T-helper 2 cell (primary cell): Measurements from ENCODE around the gene STK40.

Experiments used
- DNase-seq, 5 experiments: peaks; one replicate each; pipeline versions ENCODE4 v3.0.0 to v3.0.0-alpha.2; 2012 to 2022

STK40 gene

DNA sequence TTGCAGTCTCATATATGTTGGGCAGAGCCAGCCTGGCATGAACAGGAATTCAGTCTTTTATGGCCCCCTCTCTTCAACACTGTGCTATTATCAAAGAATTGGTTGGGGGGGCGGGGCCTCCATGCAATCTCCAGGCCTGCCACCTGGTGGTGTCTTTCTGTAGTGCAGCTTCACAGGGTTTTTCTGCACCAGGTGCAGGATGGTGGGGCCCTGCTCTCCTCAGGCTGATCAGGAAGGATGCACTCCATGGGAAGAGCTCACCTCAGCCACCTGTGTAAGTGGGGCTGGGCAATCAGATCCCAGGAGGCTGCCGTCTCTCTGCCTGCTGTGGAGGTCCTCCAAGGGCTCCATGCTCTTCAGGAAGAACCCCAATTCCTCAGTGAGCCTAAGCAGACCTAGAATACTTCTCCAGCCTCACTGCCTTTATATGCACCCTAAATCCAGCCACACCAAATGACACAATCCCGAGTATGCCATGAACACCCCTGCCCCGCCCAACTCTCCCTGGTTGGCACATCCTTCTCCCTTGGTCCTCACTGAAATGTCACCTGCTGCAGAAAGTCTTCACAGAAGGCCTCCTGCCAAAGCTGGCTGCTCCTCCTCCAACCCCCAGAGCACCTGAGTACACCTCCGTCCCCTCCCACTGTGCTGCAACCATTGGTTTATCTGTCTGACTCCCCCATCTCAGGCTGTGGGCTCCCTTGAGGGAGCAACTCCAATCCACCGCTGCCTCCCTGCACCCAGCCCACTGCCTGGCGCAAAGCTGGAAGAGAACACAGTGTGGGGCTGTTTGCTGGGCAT lies 16.5 kb downstream of the STK40 start:
- DNase-seq: peak; percentile 59 to 81 (median 75)

DNA sequence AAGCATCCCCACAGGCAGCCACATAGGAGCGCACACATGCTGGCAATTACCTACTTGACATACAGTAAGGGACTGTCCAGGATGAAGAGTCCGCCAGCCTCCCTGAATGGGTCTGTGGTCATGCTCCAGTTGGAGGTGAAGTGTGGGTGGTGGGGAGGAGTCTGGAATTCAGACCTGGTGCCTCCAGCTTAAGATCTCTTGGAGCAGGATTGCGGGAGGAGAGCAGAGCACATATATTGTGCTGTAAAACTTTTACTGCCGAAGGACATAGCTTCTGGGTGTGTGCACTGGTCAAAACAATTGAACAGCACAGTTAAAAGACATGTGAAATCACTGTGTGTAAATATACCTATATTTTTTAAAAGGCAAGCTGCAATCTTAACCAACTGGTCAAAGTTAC lies 17.9 kb downstream of the STK40 start:
- DNase-seq: no peak

DNA sequence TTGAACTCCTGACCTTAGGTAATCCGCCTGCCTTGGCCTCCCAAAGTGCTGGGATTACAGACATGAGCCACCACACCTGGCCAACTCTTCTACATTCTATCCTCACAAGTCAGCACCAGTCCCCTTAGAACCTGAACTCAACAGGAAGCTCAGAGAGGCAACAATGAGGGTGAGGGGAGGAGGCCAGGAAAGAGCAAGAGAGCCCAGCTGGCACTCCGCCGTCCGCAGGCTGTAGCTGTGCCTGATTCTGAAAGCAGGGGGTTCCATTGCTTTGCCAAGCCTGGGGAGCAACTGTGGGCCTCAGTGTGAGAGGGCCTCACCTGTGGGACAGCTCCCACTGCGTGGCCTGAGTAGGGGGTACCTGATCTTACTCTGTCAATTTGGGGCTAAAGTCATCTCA lies 18.7 kb downstream of the STK40 start:
- peak in 2 of 5 experiments; percentile 16 to 42 for DNase-seq

DNA sequence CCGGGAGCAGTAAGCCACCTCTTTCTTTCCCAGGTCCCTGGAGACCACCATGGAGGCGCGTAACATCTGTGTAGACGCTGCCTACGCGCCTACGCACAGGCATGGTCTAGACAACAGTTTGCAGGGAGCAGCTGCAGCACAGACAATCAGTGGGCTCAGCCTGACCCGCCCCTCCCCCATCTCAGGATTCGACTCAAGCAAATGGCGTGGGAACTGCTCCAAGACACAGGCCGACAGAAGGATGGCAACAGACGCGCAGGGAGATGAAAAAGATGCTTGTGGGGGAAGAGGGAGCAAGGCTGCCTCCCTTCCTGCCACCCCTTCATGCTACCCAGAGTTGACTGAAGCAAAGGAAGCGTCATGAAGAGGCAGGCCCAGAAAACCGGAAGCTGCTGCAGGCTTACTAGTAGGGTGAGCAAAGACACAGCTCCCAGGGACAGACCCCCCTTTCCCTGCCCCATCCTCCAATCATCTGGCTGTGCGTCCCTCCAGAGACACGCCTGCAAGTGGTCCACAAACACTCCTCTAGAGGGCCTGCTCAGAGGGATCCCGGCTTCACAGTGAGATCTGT lies 19.5 kb downstream of the STK40 start:
- DNase-seq: peak in 3 of 5 experiments; percentile 43 to 82 (median 51)

DNA sequence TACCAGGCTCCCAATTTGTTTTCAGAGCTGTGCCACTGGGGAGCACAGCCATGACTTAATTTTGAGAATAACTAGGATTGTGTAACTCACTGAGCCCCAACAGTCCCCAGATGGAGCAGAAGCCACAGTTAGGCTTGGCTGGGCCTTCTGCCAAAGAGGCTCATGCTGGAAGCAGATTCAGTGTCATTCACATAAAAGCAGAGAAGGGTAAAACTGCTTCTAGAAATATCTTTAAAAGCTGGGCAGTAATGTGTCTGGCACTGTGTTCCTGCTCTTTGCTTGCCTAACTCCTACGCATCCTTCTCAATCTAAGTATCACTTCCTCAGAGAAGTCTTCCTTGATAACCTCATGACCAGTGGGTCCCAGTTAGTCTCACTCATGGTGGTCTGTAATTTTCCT lies 20.3 kb downstream of the STK40 start:
- DNase-seq: no peak

DNA sequence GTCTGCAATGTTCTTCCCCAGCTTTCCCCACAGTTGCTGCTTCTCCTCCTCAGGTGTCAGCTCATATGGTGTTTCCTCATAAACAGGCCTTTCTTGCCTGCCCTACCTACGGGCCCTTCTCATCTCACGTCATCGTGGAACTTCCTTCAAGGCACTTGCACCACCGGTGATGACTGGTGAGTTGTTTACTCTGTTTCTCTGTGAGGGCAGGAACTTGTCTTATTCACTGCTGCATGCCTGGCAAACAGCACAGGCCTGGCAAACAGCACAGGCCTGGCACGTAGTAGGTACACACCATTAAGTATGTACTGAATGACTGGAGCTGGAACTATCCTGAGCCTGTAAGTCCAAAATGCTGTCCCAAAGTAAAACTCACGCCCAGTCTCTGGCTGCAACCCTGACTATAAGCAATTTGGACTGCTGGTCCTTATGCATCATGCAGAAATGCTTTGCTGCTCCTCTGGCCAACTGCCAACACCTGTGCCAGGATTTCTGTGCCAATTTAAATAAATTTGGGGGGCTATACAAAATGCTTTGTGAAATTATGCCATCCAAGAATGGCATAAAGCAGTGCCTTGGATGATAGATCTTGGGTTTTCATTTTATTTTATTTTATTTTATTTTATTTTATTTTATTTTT lies 25.7 kb downstream of the STK40 start:
- peak in 1 of 5 experiments; percentile 69 for DNase-seq

DNA sequence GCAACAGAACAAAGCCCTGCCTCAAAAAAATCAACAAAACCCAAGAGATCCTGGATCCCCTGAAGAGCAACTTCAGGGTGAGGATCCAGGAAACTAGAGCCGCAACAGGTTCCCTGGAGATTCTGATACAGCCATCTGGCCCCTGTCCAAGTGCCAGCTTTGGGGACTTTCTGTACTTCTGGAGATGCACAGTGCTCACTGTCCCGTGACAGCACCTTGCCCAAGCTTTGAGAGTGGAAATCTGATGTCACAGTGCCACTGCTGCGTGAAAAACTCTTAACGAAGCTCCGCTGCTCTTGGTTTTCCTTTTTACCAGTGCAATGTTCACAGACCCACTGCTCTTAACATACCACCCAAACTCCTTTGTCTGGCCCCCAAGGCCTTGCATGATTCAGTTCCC lies 26.3 kb downstream of the STK40 start:
- no peak for DNase-seq

DNA sequence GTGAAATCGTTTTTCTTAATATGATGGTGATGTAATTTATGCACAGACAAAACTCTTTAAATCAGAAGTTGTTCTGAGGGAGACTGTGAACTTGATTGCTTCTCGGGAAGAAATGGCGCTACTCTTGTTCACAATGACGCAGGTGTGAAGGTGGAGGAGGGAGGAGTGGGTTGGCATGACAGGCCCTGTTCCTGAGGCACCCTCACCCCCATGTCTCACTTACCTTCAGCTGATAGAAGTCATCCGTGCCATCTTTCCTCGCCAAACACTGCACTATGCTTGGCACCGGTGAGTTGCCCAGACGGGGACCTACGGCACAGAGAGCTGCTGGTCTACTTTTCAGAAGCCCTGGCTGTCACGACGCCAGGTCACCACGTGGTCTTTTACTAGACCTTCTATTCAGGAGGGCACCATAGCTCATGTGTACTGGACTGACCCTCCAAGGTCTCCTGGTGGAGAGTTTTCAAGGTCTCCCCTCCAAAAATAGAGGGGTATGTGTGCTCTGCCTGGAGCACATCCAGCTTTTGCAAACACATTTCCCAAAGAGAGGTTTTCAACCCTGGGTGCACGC lies 27.1 kb downstream of the STK40 start:
- DNase-seq: no peak

DNA sequence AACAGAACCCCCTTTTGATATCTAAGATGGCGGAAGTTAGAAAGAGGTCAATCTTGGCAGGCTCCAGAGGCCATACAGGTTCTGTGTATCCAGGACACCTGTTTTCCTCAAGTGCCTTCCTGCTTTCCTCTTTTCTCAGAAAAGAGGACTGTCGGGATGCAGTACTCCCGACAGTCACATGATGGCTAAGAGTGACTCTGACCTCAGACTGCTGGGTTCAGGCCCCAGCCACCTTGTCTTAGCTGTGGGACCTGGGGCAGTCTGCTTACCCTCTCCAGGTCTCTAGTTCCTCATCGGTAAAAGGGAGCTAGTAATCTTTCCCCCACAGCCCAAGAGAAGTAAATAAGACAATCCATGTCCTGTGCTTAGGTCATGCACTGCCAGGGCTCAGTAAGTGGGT lies 29.9 kb downstream of the STK40 start:
- no peak for DNase-seq

DNA sequence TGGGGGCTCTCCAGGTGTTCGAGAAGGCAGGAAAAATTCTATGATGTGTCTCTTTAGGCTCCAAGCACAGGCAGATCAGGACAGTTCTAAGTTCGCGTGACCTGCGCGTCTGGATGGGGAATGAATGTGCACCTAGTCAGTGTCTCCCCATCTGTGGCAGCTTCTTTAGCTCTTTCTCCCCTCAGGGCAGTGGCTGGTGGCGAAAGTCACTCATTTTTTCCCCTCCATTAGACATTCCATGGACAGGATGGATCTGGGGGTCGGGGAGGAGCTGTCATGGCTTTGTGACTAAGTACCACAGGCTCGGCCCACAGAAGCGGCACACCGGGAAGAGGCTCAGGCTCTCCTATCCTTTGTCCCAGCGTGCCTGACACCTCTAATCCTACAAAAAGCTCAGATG lies 31.2 kb downstream of the STK40 start:
- DNase-seq: no peak

DNA sequence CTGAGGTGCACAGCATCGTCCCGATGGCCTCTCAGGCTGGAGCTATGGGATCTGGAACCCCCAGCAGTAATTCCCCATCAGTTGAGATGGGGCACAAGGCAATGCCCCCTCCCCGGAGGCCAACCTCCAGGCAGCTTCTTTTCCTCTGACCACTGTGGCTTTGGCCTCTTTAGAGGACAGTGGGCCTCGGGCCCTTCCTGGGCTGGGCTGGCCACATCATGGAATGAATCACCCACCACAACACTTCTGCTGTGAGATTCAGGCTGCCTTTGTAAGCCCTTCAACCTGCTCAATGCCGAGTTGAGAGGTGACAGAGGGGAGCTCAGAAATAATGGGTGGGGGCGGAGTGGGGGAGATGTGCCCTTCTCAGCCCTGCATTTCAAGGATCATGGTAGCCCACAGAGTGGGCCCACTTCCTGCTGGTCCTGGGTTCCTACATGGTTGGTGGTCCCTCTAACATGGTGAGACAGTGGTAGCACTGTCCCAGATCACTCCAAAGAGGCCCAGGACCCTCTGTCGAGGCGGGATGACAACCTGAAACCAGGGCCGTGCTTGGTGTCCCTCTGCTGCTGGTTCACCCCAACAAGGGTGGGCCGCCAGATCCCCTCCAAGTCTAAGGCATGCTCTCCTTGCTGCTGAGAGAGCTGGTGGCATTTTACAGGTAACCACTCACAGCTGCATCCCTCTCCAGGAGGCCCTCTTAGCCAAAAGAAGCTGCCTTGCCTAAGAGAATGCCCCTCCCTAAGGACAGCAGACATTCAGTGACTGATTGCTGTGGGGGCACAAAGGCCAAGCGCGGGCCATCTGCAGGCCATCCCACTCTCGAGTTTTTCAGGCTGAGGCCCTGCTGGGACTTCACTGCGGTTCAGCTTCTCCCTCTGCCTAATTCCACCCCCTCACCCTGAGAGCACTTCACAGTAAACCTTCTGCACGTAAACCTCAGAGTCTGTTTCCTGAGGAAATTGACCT lies 32.5 kb downstream of the STK40 start:
- no peak for DNase-seq

DNA sequence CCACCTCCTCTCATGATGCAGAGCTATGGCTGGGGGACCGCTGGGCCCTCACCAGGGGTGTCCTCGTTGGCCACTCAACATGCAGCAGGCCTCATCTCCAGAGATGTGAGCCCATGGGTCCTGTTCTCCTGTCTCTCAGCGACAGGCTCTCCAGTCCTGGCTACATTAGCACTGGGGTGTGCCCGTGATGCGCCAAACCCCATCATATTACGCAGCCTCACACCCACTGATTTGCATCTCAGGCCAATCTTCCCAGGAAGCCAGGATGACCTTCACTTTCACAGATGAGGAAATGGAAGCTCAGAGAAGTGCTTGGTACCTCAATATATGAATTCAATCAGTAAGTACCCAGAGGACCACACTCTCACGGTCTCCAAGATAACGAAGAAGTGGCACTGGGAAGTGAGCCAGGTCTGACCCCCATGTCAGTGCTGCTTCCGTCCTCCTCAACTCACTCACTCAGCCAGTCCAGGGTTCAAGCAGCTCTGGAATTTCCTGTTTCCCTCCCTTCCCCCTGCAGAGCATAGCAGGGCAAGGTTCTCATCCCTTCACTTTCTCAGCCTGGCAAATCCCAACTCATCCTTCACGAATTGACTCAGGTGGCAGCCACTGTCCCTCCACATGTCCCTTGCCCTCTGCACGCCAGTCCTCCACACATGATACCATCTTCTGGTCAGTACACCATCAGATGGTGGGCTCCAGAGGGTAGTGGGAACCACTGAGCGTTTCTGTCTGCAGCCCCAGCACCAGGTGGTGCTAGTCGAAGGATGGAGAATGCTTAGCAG lies 33.4 kb downstream of the STK40 start:
- DNase-seq: no peak

DNA sequence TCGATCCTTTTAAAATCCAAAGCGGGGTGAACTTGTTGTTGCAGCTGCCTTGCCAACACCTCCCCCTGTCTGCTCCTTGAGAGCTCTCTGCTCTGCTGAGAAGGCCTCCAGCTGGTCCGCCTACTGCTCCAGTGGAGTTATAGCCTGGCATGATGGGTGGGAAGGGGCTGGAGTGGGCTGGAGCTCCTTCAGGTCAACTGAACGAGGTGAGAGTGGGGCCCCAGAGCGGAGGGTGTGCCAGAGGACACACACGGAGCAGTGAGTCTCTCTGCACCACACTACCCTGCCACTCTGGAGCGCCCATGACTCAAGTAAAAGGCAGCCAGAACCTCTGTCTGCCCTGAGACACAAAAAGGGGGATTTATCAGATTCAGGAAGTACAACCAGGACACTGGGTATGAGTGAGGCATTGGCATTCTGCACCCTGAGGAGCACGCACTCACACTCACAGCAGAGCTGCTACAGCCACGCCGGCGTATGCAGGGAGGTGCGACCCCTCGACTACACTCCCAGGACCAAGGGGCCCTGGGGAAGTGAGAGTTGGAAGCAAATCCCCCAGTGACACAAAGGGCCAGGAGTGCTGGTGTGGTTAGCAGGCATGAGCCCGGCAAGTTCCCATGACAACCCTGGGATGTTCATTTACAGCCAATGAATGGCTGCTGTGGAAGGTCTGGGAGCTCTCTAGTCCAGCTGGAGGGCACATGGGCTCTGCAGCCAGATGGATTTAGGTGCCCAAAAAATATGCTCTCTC lies 34.3 kb downstream of the STK40 start:
- no peak for DNase-seq

DNA sequence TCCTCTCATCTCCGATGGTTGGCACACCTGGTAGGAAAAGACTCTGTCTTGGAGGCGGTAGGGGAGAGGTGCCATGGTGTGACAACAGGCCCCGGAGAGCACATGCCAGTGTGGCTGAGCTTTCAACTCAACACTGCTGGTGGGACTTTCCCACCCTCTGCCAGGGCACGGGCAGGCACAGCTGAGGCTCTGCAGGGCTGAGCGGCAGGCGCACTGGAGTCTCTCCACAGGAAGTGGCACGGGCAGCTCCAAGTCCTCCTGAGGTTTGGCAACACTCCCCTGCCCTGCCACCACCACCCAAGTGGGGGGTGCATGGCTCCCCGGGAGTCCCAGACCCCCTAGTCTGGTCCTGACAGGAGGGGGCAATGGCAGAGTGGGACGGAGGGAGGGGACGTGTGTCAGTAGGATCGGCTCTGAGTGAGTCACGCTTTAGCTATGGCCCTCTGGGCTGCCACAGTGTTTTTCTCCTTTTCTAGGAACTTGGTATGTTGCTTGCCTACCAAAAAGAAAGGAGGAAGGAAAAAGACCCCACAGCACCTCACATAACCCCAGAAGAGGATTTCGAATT lies 35.0 kb downstream of the STK40 start:
- DNase-seq: peak in 4 of 5 experiments; percentile 10 to 79 (median 14)

DNA sequence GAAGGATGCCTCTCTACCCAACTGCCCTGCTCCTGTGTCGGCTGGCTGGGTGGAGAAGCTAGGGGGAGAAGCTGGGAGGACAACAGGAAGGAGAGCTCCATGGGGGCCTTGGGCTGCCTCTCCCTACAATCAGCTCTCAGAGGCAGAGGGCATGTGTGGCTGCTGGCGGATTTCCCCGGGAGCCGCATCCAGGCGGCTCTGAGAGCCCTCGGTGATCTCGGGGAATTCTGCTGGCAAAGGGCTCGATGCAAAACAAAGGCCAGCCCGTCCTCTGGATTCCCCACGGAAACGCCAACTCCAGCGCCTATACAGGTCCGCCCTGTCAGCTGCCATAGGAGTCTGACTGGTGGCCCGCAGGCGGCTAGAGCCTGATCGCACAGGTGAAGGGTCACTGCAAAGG lies 35.9 kb downstream of the STK40 start:
- no peak for DNase-seq

DNA sequence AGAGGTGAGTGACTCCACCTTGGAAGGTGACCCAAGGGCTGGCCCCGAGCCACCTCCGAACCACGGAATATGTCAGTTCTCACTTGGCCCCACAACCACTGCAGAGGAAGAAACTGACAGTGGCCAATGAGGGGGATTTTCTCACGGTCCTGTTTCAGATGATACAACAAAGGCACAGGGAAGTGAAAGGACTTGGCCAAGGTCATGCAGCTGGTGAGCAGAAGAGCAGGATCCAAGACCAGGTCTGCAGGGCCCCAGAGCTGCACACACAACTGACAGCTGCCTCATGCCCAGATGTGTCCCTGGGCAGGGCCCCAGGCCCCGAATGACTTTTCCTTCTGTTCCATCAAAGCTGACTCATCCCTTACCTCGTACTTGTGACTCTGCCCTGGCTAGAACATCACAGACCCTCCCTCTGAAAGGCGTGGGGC lies 36.5 kb downstream of the STK40 start:
- DNase-seq: no peak

DNA sequence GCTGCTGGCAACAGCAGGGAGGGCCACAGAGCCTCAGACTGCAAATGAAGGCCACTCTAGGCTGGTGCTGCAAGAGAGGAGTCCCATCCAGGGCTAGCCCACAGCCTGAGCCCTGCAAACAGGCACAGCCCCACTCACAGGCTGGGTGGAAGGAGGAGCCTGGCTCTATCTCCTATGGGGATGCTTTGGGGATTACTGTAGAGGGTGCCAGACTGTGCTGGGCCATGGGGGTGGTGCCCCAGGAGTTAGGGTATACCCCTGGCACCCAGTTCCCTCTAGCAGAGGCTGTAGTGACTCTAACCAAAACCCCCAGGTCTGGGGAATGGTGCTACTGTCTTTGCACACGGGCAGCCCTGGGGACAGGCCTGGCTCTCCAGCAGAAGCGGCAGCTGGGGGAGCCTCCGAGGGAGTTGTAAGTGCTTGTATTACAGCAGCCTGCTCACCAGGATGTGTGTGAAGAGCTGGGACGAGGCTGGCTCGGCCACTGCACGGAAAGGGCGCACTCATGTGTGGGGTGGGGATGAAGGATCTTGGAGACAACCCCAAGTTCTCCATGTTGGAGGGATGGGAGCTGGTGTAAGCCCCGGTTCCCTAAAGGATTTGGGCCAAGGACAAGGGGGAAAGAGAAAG lies 38.9 kb downstream of the STK40 start:
- no peak for DNase-seq

DNA sequence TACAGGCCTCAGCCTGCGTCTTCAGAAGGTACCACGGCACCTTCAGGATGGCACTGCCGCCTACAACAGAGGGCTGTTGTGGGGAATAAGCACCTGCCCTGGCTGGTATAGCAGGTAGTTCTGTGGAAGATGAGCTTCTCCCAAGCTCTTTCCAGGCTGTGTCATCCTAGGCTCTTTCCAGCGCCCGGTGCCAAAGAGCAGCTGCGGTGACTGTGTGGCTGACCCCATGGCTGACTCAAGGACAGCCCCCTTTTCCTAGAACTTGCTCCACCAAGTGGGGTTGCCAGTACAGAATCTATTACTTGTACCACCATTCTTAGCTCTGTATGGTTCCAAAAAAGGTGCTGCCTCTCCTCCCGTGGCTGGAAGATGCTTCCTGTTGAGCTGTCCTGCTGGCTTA lies 40.4 kb downstream of the STK40 start:
- no peak for DNase-seq

DNA sequence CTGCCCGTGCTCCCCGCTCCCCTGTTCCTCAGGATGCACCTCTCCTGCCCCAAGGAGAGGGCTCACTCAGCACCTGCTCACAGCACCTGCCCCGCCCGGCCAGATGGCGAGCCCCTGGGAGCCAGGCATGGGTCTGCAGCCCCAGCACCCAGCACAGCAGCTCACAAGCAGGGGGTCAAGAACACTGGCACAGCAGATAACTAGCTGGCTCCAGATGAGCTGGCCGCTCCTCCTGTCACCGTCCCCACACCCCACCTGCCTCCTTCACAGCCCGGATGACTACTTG lies 41.4 kb downstream of the STK40 start:
- DNase-seq: no peak
